ENCODE data around the gene CLCN7. TPM values are rescaled to one million over a fixed set of nuclear protein-coding genes. Genes with fewer than 3 reads are reported as not detected.

Gene CLCN7
- polyA plus RNA-seq, 1 donor from 2014 or later = 40.9 TPM

DNA sequence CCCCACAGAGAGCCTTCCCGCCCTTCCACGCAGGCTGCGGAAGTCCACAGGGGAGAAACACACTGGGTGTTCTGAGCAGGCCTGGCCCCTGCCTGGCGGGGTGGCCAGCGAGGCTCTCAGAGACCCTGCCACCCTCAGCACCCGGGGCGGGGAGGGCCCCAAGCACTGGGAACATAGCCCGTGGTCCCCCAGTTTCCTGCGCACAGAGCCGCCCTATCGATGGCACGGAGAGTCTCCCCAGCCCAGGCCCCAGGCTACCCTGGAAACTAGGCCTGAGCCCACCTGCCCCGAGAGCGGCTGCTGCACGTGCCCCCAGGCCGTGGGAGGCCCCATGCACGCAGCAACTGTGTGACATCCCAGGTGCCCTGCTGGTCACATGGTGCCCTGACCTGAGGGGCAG lies 20.3 kb downstream of the CLCN7 start:
- H3K27me3 ChIP-seq (ENCODE audit: insufficient read depth, low read depth, low read length) = no peaks in the 10 kb centered on the region
- H3F3A ChIP-seq (ENCODE audit: insufficient read depth, low read length, poor library complexity, severe bottlenecking) = no peaks in the 10 kb centered on the region
- H3K4me3 ChIP-seq (ENCODE audit: low read length) = no peak overlapping the region
- H3K9me2 ChIP-seq (ENCODE audit: insufficient read depth, low read length) = no peaks in the 10 kb centered on the region
- H3K9ac ChIP-seq (ENCODE audit: low read length) = no peak overlapping the region
- no peaks in the 10 kb centered on the region for H3K79me2 ChIP-seq (replicated peaks; ENCODE audit: insufficient read depth, low read length)
- no peak overlapping the region for H3K4me2 ChIP-seq (ENCODE audit: low read length)
- no peak overlapping the region for H2AFZ ChIP-seq (ENCODE audit: low read depth, low read length)
- no peaks in the 10 kb centered on the region for H4K20me1 ChIP-seq (ENCODE audit: insufficient read depth)
- TF ChIP-seq RAD21 (conservative IDR thresholded peaks at IDR 0.05) = no peak
- H3K9me3 ChIP-seq (ENCODE audit: low read length) = no peaks in the 10 kb centered on the region
- no peaks in the 10 kb centered on the region for H3K36me3 ChIP-seq (ENCODE audit: insufficient read depth, low read length)
- H3K27ac ChIP-seq (ENCODE audit: low read length) = no peak overlapping the region

DNA sequence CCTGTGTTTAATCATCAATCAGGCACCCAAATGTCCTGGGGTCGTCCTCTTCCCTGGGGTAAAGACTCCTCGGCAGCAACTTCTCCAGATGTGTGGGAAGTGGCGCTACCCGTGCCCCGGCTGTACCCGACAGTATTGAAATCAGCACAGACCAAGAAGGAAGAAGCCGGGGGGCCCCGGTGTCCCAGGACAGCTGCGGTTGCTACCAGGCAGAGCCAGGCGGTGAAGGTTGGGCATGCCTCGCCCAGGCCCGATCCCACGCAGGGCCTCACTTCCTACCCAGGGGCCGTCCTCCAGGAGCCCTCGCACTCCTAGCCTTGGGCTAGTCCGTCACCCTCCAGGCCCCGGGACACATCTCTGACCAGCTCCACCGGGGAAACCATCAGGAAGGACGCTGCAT lies 21.5 kb downstream of the CLCN7 start:
- Histone ChIP-seq H3K4me2 (ENCODE audit: low read length) (no peak overlapping the region), H3K27ac (ENCODE audit: low read length) (no peak overlapping the region), H3K9me3 (ENCODE audit: low read length) (no peaks in the 10 kb centered on the region), H3K79me2 (replicated peaks; ENCODE audit: insufficient read depth, low read length) (no peaks in the 10 kb centered on the region), H4K20me1 (ENCODE audit: insufficient read depth) (no peaks in the 10 kb centered on the region), H3K9ac (ENCODE audit: low read length) (no peak overlapping the region), H3K36me3 (ENCODE audit: insufficient read depth, low read length) (no peaks in the 10 kb centered on the region), H2AFZ (ENCODE audit: low read depth, low read length) (no peak overlapping the region), H3K4me3 (ENCODE audit: low read length) (no peak overlapping the region), H3F3A (ENCODE audit: insufficient read depth, low read length, poor library complexity, severe bottlenecking) (no peaks in the 10 kb centered on the region), H3K9me2 (ENCODE audit: insufficient read depth, low read length) (no peaks in the 10 kb centered on the region), H3K27me3 (ENCODE audit: insufficient read depth, low read depth, low read length) (no peaks in the 10 kb centered on the region)
- TF ChIP-seq MXI1 (conservative IDR thresholded peaks at IDR 0.05; ENCODE audit: poor library complexity, severe bottlenecking) (no peak), POLR2AphosphoS5 (IDR thresholded peaks at IDR 0.05) (no peak), SMC3 (conservative IDR thresholded peaks at IDR 0.05; ENCODE audit: poor library complexity) (no peak), TAF1 (IDR thresholded peaks at IDR 0.05; ENCODE audit: low read depth) (no peak), RAD21 (conservative IDR thresholded peaks at IDR 0.05) (no peak), EZH2 (IDR thresholded peaks at IDR 0.05; ENCODE audit: borderline replicate concordance, insufficient read depth, low read length, poor library complexity, severe bottlenecking) (no peak), EP300 (conservative IDR thresholded peaks at IDR 0.05; ENCODE audit: poor library complexity, severe bottlenecking) (no peak)
- TF ChIP-seq, protein P1, sequence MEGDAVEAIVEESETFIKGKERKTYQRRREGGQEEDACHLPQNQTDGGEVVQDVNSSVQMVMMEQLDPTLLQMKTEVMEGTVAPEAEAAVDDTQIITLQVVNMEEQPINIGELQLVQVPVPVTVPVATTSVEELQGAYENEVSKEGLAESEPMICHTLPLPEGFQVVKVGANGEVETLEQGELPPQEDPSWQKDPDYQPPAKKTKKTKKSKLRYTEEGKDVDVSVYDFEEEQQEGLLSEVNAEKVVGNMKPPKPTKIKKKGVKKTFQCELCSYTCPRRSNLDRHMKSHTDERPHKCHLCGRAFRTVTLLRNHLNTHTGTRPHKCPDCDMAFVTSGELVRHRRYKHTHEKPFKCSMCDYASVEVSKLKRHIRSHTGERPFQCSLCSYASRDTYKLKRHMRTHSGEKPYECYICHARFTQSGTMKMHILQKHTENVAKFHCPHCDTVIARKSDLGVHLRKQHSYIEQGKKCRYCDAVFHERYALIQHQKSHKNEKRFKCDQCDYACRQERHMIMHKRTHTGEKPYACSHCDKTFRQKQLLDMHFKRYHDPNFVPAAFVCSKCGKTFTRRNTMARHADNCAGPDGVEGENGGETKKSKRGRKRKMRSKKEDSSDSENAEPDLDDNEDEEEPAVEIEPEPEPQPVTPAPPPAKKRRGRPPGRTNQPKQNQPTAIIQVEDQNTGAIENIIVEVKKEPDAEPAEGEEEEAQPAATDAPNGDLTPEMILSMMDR (IDR thresholded peaks at IDR 0.05; ENCODE audit: poor library complexity, severe bottlenecking) = no peak
- TF ChIP-seq, protein P2, sequence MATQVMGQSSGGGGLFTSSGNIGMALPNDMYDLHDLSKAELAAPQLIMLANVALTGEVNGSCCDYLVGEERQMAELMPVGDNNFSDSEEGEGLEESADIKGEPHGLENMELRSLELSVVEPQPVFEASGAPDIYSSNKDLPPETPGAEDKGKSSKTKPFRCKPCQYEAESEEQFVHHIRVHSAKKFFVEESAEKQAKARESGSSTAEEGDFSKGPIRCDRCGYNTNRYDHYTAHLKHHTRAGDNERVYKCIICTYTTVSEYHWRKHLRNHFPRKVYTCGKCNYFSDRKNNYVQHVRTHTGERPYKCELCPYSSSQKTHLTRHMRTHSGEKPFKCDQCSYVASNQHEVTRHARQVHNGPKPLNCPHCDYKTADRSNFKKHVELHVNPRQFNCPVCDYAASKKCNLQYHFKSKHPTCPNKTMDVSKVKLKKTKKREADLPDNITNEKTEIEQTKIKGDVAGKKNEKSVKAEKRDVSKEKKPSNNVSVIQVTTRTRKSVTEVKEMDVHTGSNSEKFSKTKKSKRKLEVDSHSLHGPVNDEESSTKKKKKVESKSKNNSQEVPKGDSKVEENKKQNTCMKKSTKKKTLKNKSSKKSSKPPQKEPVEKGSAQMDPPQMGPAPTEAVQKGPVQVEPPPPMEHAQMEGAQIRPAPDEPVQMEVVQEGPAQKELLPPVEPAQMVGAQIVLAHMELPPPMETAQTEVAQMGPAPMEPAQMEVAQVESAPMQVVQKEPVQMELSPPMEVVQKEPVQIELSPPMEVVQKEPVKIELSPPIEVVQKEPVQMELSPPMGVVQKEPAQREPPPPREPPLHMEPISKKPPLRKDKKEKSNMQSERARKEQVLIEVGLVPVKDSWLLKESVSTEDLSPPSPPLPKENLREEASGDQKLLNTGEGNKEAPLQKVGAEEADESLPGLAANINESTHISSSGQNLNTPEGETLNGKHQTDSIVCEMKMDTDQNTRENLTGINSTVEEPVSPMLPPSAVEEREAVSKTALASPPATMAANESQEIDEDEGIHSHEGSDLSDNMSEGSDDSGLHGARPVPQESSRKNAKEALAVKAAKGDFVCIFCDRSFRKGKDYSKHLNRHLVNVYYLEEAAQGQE (IDR thresholded peaks at IDR 0.05; ENCODE audit: borderline replicate concordance) = no peak

DNA sequence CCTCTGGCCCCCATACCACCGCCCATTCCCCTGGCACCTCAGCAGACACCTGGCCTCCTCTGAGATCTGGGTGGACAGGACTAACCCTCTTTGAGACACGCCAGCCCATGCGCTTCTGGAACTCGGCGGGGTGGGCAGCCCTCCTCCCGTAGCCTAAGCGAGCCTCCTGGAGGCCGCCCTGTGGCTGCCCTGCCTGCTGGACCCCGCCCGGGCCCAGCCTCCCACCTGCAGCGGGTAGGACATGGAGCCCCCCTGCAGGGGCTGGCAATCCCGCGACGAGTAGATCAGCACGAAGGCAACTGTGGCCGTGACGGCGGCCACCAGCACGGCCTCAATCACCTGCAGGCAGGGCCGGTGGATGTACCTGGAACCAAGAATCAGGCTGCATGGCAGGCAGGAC lies 22.3 kb downstream of the CLCN7 start:
- Histone ChIP-seq H3K27ac (ENCODE audit: low read length) (no peak overlapping the region), H3K4me3 (ENCODE audit: low read length) (no peak overlapping the region), H3K9me3 (ENCODE audit: low read length) (no peaks in the 10 kb centered on the region), H4K20me1 (ENCODE audit: insufficient read depth) (no peaks in the 10 kb centered on the region), H3K4me2 (ENCODE audit: low read length) (no peak overlapping the region), H3F3A (ENCODE audit: insufficient read depth, low read length, poor library complexity, severe bottlenecking) (no peaks in the 10 kb centered on the region), H3K9me2 (ENCODE audit: insufficient read depth, low read length) (no peaks in the 10 kb centered on the region), H3K36me3 (ENCODE audit: insufficient read depth, low read length) (no peaks in the 10 kb centered on the region), H3K9ac (ENCODE audit: low read length) (no peak overlapping the region), H3K79me2 (replicated peaks; ENCODE audit: insufficient read depth, low read length) (no peaks in the 10 kb centered on the region), H3K27me3 (ENCODE audit: insufficient read depth, low read depth, low read length) (no peaks in the 10 kb centered on the region), H2AFZ (ENCODE audit: low read depth, low read length) (no peak overlapping the region)
- TF ChIP-seq, protein P1 (IDR thresholded peaks at IDR 0.05; ENCODE audit: poor library complexity, severe bottlenecking) = no peak
- no peak for TF ChIP-seq EP300 (conservative IDR thresholded peaks at IDR 0.05; ENCODE audit: poor library complexity, severe bottlenecking)
- no peak for TF ChIP-seq SMC3 (conservative IDR thresholded peaks at IDR 0.05; ENCODE audit: poor library complexity)
- TF ChIP-seq POLR2AphosphoS5 (IDR thresholded peaks at IDR 0.05) = no peak
- no peak for TF ChIP-seq EZH2 (IDR thresholded peaks at IDR 0.05; ENCODE audit: borderline replicate concordance, insufficient read depth, low read length, poor library complexity, severe bottlenecking)
- no peak for TF ChIP-seq TAF1 (IDR thresholded peaks at IDR 0.05; ENCODE audit: low read depth)
- TF ChIP-seq, protein P2 (IDR thresholded peaks at IDR 0.05; ENCODE audit: borderline replicate concordance) = no peak
